HG02798 (cell line): ENCODE results near the gene SMNDC1.
"Not testable (repeated sequence)": the region's sequence is repeated elsewhere in the genome, so short reads cannot be mapped to it uniquely, and the experiment has no call there.

Experiments
- ATAC-seq: cut with Tn5 transposase; IDR thresholded peaks from one replicate; pipeline ENCODE4 v1.9.1; 2021; ENCODE audit warnings: mild to moderate bottlenecking; ENCODE audit not compliant: unreplicated experiment, poor library complexity

SMNDC1 gene

GRCh38 chr10:110286841-110287240, 17.9 kb downstream of the SMNDC1 start:
- no peak for ATAC-seq

DNA sequence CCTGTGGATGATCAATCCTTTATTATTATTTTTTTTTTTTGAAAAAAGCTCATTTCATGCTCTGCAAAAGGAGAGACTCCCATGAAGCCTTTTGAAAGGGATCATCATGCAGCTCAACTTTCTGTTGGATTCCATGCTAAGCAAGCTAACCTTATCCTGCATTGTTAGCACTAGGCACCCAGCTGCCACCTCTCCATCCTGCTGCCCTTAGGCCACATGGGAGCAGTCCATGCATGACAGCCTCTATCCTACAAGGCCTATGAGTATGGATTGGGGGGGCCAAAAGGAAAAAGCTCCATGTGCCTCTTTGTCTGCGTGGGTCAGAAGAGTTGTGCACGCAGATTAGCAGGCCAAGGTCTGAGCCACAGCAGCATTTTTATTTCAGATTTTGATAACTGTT, 19.2 kb downstream of the SMNDC1 start:
- no peak for ATAC-seq

- ATAC-seq = no peak
Observed at GRCh38 chr10:110284262-110284661, 20.5 kb downstream of the SMNDC1 start.

DNA sequence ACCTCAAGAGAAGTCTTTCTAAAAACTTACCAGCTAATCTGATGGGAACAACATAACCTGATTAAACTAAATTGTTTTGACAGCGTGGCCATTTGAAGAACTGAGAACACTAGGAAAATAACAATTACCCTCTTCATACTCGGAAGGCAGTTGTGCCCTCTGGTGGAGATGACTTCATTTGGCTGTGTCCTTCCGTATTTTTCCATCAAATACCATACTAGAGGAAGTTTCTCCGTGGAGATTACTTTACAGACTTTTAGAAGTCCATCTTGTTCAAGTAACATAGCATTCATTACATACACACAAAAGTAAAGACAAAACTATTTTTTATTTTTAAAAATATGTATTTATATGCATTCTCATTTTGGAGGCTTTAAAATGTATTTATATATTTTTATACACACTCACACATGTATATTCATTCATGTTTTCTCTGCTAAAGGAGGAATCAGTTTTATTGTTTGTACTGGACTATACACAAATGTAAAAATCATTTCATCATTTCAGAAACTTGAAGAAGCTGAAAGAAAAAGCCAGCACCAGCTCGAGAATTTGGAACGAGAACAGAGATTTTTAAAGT, 25.2 kb downstream of the SMNDC1 start:
- ATAC-seq = no peak

- no peak for ATAC-seq
Observed at GRCh38 chr10:110278562-110279406, 25.9 kb downstream of the SMNDC1 start.

DNA sequence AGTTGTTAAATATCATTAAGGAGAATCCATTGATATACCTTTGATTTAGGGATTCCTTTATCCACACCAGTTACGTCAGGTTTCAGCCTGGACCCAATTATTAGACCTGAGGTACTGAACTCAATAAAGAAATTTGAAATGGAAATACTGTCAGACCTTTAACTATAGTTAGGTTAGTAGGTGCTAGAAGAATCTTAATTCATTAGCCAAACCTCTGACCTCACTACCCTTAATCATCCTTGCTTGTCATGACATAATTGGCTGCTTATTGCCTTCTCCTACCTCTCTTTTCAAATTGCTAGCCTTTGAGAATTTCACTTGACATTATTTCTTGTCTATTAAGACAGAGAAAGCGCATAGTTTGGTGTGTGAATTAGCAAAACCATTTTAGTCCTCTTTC, 27.1 kb downstream of the SMNDC1 start:
- no peak for ATAC-seq

- no peak for ATAC-seq
Observed at GRCh38 chr10:110276603-110277002, 28.1 kb downstream of the SMNDC1 start.

DNA sequence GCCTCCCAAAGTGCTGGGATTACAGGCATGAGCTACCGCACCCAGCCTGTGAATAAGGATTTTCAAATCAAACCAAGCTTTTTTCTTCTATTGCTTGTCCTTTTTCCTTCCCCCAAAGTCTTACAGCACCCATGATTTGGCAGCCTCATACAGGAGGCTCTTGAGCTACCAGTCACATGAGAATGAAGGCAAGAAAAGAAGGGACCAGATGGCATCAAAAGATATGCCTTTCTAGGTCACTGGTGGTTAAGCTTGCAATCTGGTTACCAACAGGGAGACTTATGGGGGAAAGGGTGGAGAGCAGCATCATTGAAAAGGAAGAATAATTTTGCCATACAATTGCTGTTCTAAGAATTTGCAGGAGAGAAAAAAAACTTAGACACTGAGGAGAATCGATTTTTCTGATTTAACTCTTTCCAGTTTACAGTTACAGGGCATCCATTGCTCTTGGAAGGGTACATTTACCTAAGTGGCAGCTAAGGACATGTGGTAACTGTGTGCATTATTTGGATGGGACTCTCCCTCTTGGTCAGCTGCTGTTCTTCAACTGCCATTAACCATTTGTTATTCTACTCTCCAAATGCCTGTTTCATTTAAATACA, 29.5 kb downstream of the SMNDC1 start:
- no peak for ATAC-seq

GRCh38 chr10:110274647-110275046, 30.1 kb downstream of the SMNDC1 start:
- ATAC-seq = no peak

DNA sequence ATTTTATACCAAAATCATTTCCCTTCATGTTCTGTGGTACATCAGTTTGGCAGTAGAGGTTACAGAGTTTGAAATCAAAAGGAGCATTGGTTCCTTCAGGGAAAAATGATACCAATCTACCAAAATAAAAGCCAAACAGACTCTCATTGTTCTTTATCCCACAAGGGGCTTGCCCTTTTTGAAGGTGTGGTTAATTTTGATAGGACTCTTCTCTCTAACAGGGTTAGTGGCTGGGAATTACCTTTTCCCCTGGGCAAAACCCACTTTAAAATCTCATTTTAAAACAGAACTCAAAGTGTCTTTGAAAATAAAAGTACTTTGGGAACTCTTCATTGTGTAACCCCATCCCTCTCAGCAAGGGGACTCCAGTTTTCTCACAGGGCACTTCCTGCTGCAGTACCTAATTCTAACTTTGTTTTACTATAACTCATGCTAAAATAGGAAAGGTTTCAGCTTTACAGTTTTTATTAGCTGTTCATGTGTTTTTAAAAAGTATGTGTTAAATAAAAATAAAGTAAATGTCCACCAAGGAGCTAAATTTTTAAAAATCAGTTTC, 30.6 kb downstream of the SMNDC1 start:
- no peak for ATAC-seq

DNA sequence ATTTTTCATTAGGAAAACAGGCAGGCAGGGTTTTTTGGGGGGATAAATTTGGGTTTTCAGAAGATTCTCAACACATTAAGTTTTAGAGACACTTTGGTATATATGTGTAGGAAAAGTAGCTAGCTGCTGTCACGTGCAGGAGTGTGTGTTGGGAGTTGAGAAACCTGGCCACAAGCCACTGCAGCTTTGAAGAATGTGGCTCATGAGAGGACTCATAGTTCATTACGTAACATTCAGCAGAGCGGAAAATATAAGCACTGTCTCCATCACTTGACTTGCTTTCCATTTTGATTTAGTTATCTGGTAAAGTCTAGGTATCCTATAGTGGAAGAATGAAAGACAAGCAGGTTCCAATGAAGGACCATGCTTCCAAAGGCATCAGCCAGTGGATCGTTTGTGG, 31.2 kb downstream of the SMNDC1 start:
- no peak for ATAC-seq

DNA sequence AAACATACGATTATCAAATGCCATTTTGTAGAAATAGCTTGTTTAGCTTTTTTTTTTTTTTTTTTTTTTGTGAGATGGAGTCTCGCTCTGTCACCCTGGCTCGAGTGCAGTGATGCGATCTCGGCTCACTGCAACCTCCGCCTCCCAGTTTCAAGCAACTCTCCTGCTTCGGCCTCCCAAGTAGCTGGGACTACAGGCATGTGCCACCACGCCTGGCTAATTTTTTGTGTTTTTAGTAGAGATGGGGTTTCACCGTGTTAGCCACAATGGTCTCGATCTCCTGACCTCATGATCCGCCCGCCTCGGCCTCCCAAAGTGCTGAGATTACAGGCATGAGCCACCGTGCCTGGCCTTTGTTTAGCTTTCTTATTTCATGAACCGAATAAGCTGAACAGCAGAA, 31.7 kb downstream of the SMNDC1 start:
- ATAC-seq = not testable (repeated sequence)

DNA sequence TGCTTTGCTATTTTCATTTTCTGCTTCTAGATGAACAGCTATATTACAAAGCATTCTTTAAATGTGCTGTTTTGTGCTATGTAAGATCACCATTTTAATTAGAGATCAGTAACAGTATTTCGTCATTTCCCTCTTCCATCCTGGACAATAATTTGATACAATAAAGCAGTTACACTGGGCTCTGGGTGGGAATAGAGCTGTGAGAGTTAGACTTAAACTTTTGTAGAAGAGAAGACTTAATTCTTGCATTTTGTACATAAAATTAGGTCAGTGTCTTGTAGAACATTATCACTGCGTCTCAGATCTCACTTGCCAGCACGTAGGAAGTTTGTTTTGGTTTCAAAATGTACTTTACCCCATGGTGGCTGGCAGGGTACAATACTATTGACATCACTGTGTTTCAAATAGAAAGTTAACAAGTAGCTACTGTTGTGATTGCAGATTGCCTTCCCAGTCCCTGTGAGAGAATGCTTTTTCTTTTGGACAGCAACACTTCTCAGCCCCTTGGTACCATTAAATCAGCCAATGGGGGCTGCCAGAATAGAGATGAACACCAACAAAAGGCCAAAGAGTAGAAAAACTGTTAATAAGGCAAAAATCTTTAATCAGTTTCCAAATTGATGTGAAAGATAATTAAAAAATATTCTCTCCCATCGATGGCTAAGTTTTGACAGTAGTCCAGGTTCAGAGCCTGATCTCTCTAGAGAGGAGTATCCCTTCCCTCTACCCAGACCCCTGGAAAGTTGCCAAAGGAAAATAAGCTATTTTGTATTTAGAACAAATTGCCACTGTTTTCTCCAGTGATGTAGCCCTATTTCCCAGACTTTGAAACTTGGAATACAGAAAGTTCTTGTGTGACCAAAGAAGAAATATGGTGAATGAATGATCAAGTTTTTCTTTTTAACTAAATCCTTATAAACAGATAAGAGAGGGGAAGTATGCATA, 35.1 kb downstream of the SMNDC1 start:
- ATAC-seq = no peak

- ATAC-seq = no peak
Observed at GRCh38 chr10:110268971-110269370, 35.7 kb downstream of the SMNDC1 start.

DNA sequence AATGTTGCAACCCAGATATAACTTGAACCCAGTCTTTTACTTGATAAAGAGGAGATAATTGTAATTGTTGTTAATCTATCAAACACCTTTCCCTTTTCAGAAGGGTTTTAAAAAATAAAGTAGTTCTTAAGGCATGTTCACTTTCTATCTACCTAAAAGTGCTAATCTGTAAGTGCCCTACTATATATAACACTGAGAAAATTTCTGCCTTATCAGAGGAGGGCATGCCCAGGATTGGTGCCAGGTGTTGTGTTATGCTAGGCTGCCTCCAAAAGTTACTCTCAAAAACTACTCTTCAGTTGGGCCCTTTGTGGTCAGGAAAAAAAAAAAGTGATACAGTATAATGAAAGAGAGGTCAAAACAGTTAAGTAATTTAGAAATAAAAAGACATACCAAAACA, 36.3 kb downstream of the SMNDC1 start:
- ATAC-seq = no peak

DNA sequence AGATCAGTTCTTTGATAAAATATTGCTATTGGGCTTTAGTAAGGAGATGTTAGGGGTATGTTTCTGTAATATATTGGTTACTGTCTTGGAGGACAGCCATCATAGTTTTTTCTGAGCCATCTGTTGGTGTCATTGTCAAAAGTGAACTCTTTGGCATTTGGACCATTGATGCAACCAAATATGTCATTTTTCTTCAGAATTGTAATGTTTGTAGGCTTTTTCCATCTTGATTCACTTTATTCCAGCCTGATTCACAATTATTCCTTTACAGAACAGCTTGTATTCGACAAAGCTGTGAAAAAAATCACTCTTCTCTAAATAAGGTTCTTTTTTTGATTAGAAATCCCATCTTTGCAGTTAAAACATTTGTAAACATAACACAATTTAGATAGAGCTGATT, 37.4 kb downstream of the SMNDC1 start:
- ATAC-seq = no peak

GRCh38 chr10:110265573-110266193, 39.0 kb downstream of the SMNDC1 start:
- ATAC-seq = no peak

DNA sequence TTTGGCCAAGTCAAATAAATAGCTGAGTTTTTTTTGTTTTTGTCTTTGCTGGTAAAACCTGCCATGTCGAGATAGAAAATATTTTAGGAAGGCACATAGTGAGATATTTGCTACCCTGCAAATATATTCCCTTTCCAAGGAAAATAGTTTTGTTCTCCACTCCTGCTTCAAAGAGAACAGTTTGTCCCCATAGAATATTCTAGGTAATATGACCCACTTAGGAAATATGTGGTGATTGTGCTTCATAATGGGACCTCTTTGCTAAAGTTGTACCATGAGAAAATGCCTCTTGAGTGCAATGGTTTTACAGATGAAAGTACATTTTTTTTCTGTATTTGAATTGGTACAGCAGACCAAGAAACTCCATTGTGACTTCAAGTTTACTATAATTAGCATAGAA, 41.6 kb downstream of the SMNDC1 start:
- no peak for ATAC-seq

GRCh38 chr10:110260746-110261477, 43.8 kb downstream of the SMNDC1 start:
- no peak for ATAC-seq
